ENCODE data around the gene SPOCK1. TPM values are rescaled to one million over a fixed set of nuclear protein-coding genes. Genes with fewer than 3 reads are reported as not detected.

SPOCK1 gene
- total RNA-seq, 1 donor from 2014 or later: 8.4 TPM

- Histone ChIP-seq H3K4me3 (no peak overlapping the region), H3K27me3 (ENCODE audit: low read depth) (peaks cover 3% of the 10 kb centered on the region), H3K27ac (no peak overlapping the region), H3K4me1 (no peaks in the 10 kb centered on the region), H3K36me3 (no peaks in the 10 kb centered on the region), H3K9me3 (no peaks in the 10 kb centered on the region)
- ATAC-seq (peak; percentile 56 to 95), DNase-seq (no peak)
- TF ChIP-seq, protein P1, sequence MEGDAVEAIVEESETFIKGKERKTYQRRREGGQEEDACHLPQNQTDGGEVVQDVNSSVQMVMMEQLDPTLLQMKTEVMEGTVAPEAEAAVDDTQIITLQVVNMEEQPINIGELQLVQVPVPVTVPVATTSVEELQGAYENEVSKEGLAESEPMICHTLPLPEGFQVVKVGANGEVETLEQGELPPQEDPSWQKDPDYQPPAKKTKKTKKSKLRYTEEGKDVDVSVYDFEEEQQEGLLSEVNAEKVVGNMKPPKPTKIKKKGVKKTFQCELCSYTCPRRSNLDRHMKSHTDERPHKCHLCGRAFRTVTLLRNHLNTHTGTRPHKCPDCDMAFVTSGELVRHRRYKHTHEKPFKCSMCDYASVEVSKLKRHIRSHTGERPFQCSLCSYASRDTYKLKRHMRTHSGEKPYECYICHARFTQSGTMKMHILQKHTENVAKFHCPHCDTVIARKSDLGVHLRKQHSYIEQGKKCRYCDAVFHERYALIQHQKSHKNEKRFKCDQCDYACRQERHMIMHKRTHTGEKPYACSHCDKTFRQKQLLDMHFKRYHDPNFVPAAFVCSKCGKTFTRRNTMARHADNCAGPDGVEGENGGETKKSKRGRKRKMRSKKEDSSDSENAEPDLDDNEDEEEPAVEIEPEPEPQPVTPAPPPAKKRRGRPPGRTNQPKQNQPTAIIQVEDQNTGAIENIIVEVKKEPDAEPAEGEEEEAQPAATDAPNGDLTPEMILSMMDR (IDR thresholded peaks at IDR 0.05): no peak
- intact Hi-C loops (cut with DNase I): no loop called here
These were observed 194.8 kb downstream of the SPOCK1 start for GRCh38 chr5:137304226-137304874.

- H3K27ac ChIP-seq: no peak overlapping the region
These were observed 195.6 kb downstream of the SPOCK1 start for GRCh38 chr5:137303509-137303908.

GRCh38 chr5:137300411-137301240, 198.5 kb downstream of the SPOCK1 start:
- TF ChIP-seq, protein P1 (IDR thresholded peaks at IDR 0.05): no peak
- intact Hi-C loops (cut with DNase I): no loop called here
- H3K27me3 ChIP-seq (ENCODE audit: low read depth): peaks cover 3% of the 10 kb centered on the region
- DNase-seq (no peak), ATAC-seq (no peak)
- H3K27ac ChIP-seq: no peak overlapping the region
- H3K9me3 ChIP-seq: no peaks in the 10 kb centered on the region
- H3K4me3 ChIP-seq: no peak overlapping the region
- H3K4me1 ChIP-seq: no peaks in the 10 kb centered on the region
- H3K36me3 ChIP-seq: no peaks in the 10 kb centered on the region

More at GRCh38 chr5:137303509-137303908, 195.6 kb downstream of the SPOCK1 start:
- DNase-seq (no peak), ATAC-seq (no peak)
- peaks cover 3% of the 10 kb centered on the region for H3K27me3 ChIP-seq (ENCODE audit: low read depth)
- no peaks in the 10 kb centered on the region for H3K9me3 ChIP-seq
- no peaks in the 10 kb centered on the region for H3K36me3 ChIP-seq
- TF ChIP-seq, protein P1 (IDR thresholded peaks at IDR 0.05): no peak
- H3K4me1 ChIP-seq: no peaks in the 10 kb centered on the region
- intact Hi-C loops (cut with DNase I): no loop called here
- H3K4me3 ChIP-seq: no peak overlapping the region

GRCh38 chr5:137296213-137296781, 202.8 kb downstream of the SPOCK1 start:
- TF ChIP-seq, protein P1 (IDR thresholded peaks at IDR 0.05): no peak
- Histone ChIP-seq H3K36me3 (no peaks in the 10 kb centered on the region), H3K27me3 (ENCODE audit: low read depth) (no peaks in the 10 kb centered on the region), H3K4me1 (no peaks in the 10 kb centered on the region), H3K4me3 (no peak overlapping the region), H3K9me3 (no peaks in the 10 kb centered on the region), H3K27ac (no peak overlapping the region)
- no peak for ATAC-seq
- intact Hi-C loops (cut with DNase I): no loop called here
- DNase-seq: no peak

DNA sequence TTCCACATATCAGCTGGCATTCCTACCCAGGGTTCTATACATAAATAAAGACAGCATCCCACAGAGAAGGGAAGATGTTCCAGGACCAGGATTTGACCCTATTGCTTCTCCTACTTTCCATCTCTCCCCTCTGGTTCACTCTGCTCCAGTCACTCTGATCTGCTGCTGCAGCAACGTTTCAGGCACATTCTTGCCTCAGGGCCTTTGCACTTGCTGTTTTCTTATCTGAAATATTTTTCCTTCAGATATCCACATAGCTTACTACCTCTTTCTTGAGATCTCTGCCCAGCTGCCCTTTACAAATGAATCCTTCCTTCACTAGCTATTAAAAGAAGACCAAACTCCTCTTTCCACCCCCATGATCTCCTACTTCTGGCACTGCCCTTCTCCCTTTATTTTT, 204.5 kb downstream of the SPOCK1 start:
- H3K36me3 ChIP-seq: no peaks in the 10 kb centered on the region
- no peak overlapping the region for H3K4me3 ChIP-seq
- DNase-seq: no peak
- no peak overlapping the region for H3K27ac ChIP-seq
- no peaks in the 10 kb centered on the region for H3K27me3 ChIP-seq (ENCODE audit: low read depth)
- intact Hi-C loops (cut with DNase I): no loop called here
- no peaks in the 10 kb centered on the region for H3K4me1 ChIP-seq
- TF ChIP-seq, protein P1 (IDR thresholded peaks at IDR 0.05): no peak
- no peaks in the 10 kb centered on the region for H3K9me3 ChIP-seq
- ATAC-seq: no peak

Data from lower lobe of right lung (tissue), 2 donors.